ENCODE measurements around the gene ADGRA1. TPM values are rescaled to one million over a fixed set of nuclear protein-coding genes. Genes with fewer than 3 reads are reported as not detected.

The ADGRA1 gene
- total RNA-seq, 1 experiment from 2014 or later: not detected

DNA sequence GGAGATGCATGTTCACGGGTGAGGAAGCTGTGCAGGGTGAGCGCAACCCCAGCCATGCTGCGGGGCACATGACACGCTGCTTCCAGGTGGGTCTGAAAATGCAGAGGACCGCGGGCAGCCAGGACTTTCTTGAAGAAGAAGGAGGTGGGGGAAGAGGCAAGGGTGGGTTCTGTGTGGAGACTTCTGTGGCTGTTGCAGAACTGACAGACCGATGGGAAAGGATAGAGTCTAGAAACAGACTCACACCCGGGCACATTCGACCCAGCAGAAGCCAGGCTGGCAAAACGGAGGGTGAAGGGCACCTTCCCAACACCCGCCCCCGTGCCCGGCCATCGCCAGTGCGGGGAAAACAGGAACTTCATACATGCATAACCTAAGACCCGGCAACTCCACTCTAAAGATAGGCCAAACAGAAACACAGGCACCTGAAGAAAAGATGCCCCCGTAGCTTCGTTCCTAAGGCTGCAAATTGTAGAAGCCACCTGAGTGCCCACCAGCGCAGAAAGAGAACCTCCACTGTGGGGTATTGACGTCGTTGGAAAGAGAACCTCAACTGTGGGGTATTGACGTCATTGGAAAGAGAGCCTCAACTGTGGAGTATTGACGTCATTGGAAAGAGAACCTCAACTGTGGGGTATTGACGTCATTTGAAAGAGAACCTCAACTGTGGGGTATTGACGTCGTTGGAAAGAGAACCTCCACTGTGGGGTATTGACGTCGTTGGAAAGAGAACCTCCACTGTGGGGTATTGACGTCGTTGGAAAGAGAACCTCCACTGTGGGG is 67.5 kb downstream of the ADGRA1 start:
- ChIA-PET CTCF (no interaction called here), POLR2A (no interaction called here)
- Mint-ChIP-seq H3K27ac (ENCODE audit: low read depth, unreplicated experiment) (no peak overlapping the region), H3K4me3 (ENCODE audit: unreplicated experiment) (no peak overlapping the region), H3K9me3 (ENCODE audit: unreplicated experiment) (no peaks in the 10 kb centered on the region), H3K27me3 (ENCODE audit: insufficient read depth, unreplicated experiment) (peaks cover 24% of the 10 kb centered on the region), H3K36me3 (ENCODE audit: insufficient read depth, unreplicated experiment) (no peaks in the 10 kb centered on the region), H3K4me1 (ENCODE audit: insufficient read depth, unreplicated experiment) (no peaks in the 10 kb centered on the region)
- BruUV-seq (replicated peaks): no TSS peak
- TF ChIP-seq, protein P1, sequence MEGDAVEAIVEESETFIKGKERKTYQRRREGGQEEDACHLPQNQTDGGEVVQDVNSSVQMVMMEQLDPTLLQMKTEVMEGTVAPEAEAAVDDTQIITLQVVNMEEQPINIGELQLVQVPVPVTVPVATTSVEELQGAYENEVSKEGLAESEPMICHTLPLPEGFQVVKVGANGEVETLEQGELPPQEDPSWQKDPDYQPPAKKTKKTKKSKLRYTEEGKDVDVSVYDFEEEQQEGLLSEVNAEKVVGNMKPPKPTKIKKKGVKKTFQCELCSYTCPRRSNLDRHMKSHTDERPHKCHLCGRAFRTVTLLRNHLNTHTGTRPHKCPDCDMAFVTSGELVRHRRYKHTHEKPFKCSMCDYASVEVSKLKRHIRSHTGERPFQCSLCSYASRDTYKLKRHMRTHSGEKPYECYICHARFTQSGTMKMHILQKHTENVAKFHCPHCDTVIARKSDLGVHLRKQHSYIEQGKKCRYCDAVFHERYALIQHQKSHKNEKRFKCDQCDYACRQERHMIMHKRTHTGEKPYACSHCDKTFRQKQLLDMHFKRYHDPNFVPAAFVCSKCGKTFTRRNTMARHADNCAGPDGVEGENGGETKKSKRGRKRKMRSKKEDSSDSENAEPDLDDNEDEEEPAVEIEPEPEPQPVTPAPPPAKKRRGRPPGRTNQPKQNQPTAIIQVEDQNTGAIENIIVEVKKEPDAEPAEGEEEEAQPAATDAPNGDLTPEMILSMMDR (IDR thresholded peaks at IDR 0.05; ENCODE audit: unreplicated experiment): no peak
- intact Hi-C loops (cut with micrococcal nuclease): no loop called here
- DNase-seq (ENCODE audit: unreplicated experiment): no peak

DNA sequence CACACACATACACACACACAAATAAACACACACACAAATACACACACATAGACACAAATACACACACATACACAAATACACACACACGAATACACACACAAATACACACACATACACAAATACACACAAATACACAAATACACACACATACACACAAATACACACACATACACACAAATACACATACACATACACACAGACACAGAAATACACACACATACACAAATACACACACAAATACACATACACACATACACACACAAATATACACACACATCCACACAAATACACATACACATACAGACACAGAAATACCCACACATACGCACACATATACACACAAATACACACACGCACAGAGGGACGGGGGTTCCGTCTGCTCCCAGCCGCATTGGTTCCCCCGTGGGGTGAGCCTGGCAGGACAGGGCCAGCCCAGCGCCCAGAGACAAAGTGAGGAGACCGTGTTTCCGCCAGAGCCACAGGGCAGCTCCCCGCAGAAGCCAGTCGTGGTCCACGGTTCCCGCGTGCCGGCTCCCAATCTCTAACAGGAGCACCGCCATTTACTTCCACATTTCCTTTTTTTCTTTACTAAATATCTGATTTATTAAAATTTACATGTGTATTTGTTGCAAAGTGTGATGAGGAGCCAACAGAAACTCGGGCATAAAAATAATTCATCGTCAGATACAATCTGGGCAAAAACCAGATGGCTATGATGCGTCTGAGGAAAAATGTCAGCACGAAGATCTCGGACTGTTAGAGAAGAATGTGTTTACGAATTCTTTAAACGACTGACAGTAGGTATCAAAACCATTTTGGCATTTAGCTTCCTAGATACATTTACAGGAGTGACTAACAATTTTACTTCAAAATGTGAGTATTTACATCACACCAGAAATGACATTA is 69.2 kb downstream of the ADGRA1 start:
- H3K27ac Mint-ChIP-seq (ENCODE audit: low read depth, unreplicated experiment): no peak overlapping the region
- H3K4me3 Mint-ChIP-seq (ENCODE audit: unreplicated experiment): no peak overlapping the region

DNA sequence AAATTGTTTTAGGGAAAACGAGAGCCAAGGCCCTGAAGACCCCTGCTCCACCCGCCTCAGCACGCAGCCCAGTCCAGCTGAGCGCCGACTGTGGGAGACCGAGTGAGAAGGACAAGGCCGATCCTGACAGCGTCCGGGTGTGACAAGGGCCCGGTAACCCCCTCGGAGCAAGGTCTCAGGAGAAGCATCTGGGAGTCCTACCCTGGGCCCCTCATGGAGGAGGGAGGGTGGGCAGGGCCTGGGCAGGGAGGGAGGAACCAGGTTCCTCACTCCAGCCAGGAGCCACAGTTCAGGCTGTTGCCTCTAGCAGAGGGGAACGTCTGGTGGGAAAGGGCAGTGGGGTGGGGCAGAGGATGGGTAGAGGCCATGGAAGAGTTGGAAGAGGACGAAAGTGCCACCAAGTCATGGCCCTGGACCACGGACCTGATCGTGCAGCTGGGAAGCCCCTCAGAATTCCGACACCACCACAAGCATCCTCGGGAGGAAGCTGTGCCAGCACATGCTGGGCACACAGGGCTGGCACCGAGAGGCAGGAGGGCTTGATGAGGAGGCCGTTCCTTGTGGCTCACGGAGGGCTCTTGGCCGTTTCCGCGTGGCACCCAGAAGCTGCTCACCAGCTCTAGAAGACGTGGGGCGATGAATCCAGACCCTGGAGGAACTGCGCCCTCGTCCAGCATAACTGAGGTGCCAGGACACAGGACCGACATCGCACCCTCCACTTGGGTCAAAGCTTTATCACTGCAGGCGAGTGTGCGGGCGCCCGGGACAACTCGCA is 70.1 kb downstream of the ADGRA1 start:
- DNase-seq (ENCODE audit: unreplicated experiment): no peak
- no peaks in the 10 kb centered on the region for H3K4me1 Mint-ChIP-seq (ENCODE audit: insufficient read depth, unreplicated experiment)
- no TSS peak for BruUV-seq (replicated peaks)
- H3K4me3 Mint-ChIP-seq (ENCODE audit: unreplicated experiment): no peak overlapping the region
- TF ChIP-seq, protein P1 (IDR thresholded peaks at IDR 0.05; ENCODE audit: unreplicated experiment): no peak
- ChIA-PET POLR2A (interaction anchor here (1.0 kb wide), 1 partner anchor 10 kb away, joined by 3 read pairs; no protein-coding TSS in a partner anchor), CTCF (interaction anchor here (1.5 kb wide), 1 partner anchor 14 kb away, joined by 4 read pairs; no protein-coding TSS in a partner anchor)
- H3K9me3 Mint-ChIP-seq (ENCODE audit: unreplicated experiment): peaks cover 3% of the 10 kb centered on the region
- intact Hi-C loops (cut with micrococcal nuclease): no loop called here
- no peak overlapping the region for H3K27ac Mint-ChIP-seq (ENCODE audit: low read depth, unreplicated experiment)
- H3K36me3 Mint-ChIP-seq (ENCODE audit: insufficient read depth, unreplicated experiment): no peaks in the 10 kb centered on the region
- peaks cover 3% of the 10 kb centered on the region for H3K27me3 Mint-ChIP-seq (ENCODE audit: insufficient read depth, unreplicated experiment)

More for the DNA sequence above, 69.2 kb downstream of the ADGRA1 start:
- Mint-ChIP-seq H3K9me3 (ENCODE audit: unreplicated experiment) (no peaks in the 10 kb centered on the region), H3K27me3 (ENCODE audit: insufficient read depth, unreplicated experiment) (peaks cover 12% of the 10 kb centered on the region), H3K36me3 (ENCODE audit: insufficient read depth, unreplicated experiment) (no peaks in the 10 kb centered on the region), H3K4me1 (ENCODE audit: insufficient read depth, unreplicated experiment) (no peaks in the 10 kb centered on the region)
- no TSS peak for BruUV-seq (replicated peaks)
- TF ChIP-seq, protein P1 (IDR thresholded peaks at IDR 0.05; ENCODE audit: unreplicated experiment): no peak
- DNase-seq (ENCODE audit: unreplicated experiment): no peak
- intact Hi-C loops (cut with micrococcal nuclease): no loop called here
- POLR2A ChIA-PET: interaction anchor here (1.0 kb wide), 1 partner anchor 9 kb away, joined by 3 read pairs; no protein-coding TSS in a partner anchor
- CTCF ChIA-PET: interaction anchor here (1.5 kb wide), 1 partner anchor 13 kb away, joined by 4 read pairs; no protein-coding TSS in a partner anchor
